ENCODE results near the gene MATN1.

DNA sequence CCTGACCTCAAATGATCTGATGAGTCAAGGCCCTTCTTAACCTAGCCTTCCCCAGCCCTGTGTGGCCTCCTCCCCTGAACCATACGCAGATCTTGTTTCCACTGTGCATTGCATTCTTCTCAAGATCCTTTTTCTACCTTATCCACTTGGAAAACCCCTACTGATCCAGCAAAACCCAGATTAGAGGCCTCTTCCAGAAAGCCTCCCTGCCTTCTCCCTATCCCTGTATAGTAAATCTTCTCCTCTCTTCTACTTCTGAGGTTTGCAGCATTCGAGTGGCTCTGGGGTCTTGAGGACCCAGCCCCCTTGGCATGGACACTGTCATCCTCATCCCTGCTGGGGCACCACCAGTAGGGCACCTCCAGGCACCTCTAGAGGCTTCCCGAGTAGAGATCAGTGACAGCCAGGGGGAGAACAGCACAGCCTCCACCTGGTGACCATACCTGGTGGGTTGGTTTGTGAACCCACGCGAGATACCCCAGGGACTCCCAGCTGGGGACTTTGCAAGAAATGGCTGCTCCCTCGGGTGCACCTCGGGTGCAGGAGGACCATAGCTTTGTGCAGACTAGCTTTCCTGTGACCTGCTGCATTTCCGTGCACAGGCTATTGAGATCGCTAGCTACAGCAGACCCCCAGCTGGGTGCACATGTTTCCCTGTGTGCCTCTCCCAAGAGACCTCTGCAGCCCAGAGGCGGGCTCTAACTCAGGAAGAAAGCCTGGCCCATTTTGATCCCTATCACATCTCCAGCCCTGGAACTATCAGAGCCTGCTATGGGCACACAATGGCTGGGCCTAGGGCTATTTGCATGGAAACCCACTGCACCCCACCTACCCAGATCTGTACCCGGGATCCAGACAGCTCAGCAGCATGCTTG is 34.2 kb downstream of the MATN1 start:
- TF ChIP-seq EZH2 (IDR thresholded peaks at IDR 0.05; ENCODE audit: insufficient read depth, poor library complexity, severe bottlenecking), result no peak
- TF ChIP-seq EZH2phosphoT487 (IDR thresholded peaks at IDR 0.05; ENCODE audit: insufficient read depth, low read depth), result no peak
